ENCODE data around the gene RLIM. TPM values are rescaled to one million over a fixed set of nuclear protein-coding genes. Genes with fewer than 3 reads are reported as not detected.
"Not testable (repeated sequence)": the region's sequence is repeated elsewhere in the genome, so short reads cannot be mapped to it uniquely, and the experiment has no call there.

The RLIM gene, protein sequence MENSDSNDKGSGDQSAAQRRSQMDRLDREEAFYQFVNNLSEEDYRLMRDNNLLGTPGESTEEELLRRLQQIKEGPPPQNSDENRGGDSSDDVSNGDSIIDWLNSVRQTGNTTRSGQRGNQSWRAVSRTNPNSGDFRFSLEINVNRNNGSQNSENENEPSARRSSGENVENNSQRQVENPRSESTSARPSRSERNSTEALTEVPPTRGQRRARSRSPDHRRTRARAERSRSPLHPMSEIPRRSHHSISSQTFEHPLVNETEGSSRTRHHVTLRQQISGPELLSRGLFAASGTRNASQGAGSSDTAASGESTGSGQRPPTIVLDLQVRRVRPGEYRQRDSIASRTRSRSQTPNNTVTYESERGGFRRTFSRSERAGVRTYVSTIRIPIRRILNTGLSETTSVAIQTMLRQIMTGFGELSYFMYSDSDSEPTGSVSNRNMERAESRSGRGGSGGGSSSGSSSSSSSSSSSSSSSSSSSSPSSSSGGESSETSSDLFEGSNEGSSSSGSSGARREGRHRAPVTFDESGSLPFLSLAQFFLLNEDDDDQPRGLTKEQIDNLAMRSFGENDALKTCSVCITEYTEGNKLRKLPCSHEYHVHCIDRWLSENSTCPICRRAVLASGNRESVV
- total RNA-seq (10 to 100 TPM; 36.9 to 40.0 TPM), polyA plus RNA-seq (1 to 10 TPM; 6.1 to 6.3 TPM)
- long read RNA-seq, donor 1, full-length matches to known transcripts = 22 of 33 reads
- long read RNA-seq, donor 1, partial matches to known transcripts = 0 of 33 reads
- long read RNA-seq, donor 1, other reads (novel, unspliced or antisense) = 11 of 33 reads
- long read RNA-seq, donor 2, full-length matches to known transcripts = 2 of 5 reads
- long read RNA-seq, donor 2, partial matches to known transcripts = 0 of 5 reads
- long read RNA-seq, donor 2, other reads (novel, unspliced or antisense) = 3 of 5 reads

- peak; percentile 95 to 96 for DNase-seq
- peak within 1 kb of the TSS; percentile 49 to 98 for H3K27ac ChIP-seq (ENCODE audit: low read depth in 1 of 2, low read length in 2 of 2)
- no peaks in the 10 kb centered on the region for H3K4me1 ChIP-seq (ENCODE audit: control insufficient read depth in 1 of 2, insufficient read depth in 2 of 2, low read length in 2 of 2)
- H3K27me3 ChIP-seq (ENCODE audit: control insufficient read depth in 1 of 2, insufficient read depth in 2 of 2, low read length in 1 of 2) = no peaks in the 10 kb centered on the region
- no peaks in the 10 kb centered on the region for H3K9me3 ChIP-seq (ENCODE audit: control insufficient read depth, low read length)
- WGBS, 2 donors = 0 to 31% methylated on average over 66 of the region's 66 CpGs
- H3K4me3 ChIP-seq (ENCODE audit: low read length in 2 of 2) = peak within 1 kb of the TSS; percentile 54 to 80
- no peaks in the 10 kb centered on the region for H3K36me3 ChIP-seq (ENCODE audit: control insufficient read depth in 1 of 2, insufficient read depth in 2 of 2, low read length in 1 of 2)
- peak; percentile 98 for ATAC-seq (ENCODE audit: low FRiP score)
- intact Hi-C loops (cut with DNase I) = loop anchor here in 1 of 2 donors (10.0 kb wide), 1 partner anchor 310 kb away; the partner anchor contains the start of gene NEXMIF
Measured at GRCh38 chrX:74614093-74614909, at the start of gene RLIM. Gene RLIM, minus strand, starts transcription at chrX:74614624. Its CDS starts 18,647 bp downstream, at chrX:74595977.

GRCh38 chrX:74656079-74656745, 41.8 kb upstream of the RLIM start:
- Histone ChIP-seq H3K27ac (ENCODE audit: low read depth in 1 of 2, low read length in 2 of 2) (no peak overlapping the region), H3K27me3 (ENCODE audit: control insufficient read depth in 1 of 2, insufficient read depth in 2 of 2, low read length in 1 of 2) (no peaks in the 10 kb centered on the region), H3K9me3 (ENCODE audit: control insufficient read depth, low read length) (no peaks in the 10 kb centered on the region), H3K36me3 (ENCODE audit: control insufficient read depth in 1 of 2, insufficient read depth in 2 of 2, low read length in 1 of 2) (no peaks in the 10 kb centered on the region), H3K4me3 (ENCODE audit: low read length in 2 of 2) (no peak overlapping the region), H3K4me1 (ENCODE audit: control insufficient read depth in 1 of 2, insufficient read depth in 2 of 2, low read length in 2 of 2) (no peaks in the 10 kb centered on the region)
- intact Hi-C loops (cut with DNase I) = no loop called here
- no peak for DNase-seq
- WGBS, 2 donors = 27 to 40% methylated on average over 6 of the region's 6 CpGs
- no peak for ATAC-seq (ENCODE audit: low FRiP score)

DNA sequence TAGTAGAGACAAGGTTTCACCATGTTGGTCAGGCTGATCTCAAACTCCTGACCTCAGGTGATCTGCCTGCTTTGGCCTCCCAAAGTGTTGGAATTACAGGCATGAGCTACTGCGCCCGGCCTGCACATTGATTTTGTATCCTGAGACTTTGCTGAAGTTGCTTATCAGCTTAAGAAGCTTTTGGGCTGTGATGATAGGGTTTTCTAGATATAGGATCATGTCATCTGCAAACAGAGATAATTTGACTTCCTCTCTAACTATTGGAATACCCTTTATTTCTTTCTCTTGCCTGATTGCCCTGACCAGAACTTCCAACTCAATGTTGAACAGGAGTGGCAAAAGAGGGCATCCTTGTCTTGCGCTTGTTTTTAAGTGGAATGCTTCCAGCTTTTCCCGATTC, 40.5 kb upstream of the RLIM start:
- H3K9me3 ChIP-seq (ENCODE audit: control insufficient read depth, low read length); DNase-seq; H3K27me3 ChIP-seq (ENCODE audit: control insufficient read depth in 1 of 2, insufficient read depth in 2 of 2, low read length in 1 of 2); H3K36me3 ChIP-seq (ENCODE audit: control insufficient read depth in 1 of 2, insufficient read depth in 2 of 2, low read length in 1 of 2); H3K4me1 ChIP-seq (ENCODE audit: control insufficient read depth in 1 of 2, insufficient read depth in 2 of 2, low read length in 2 of 2); H3K27ac ChIP-seq (ENCODE audit: low read depth in 1 of 2, low read length in 2 of 2); ATAC-seq (ENCODE audit: low FRiP score); H3K4me3 ChIP-seq (ENCODE audit: low read length in 2 of 2); intact Hi-C loops (cut with DNase I): not testable (repeated sequence)
- 91 to 92% methylated on average over 4 of the region's 4 CpGs for WGBS, 2 donors

GRCh38 chrX:74636749-74637314, 22.4 kb upstream of the RLIM start:
- ATAC-seq (ENCODE audit: low FRiP score) (no peak), DNase-seq (no peak)
- H3K36me3 ChIP-seq (ENCODE audit: control insufficient read depth in 1 of 2, insufficient read depth in 2 of 2, low read length in 1 of 2) = no peaks in the 10 kb centered on the region
- no peaks in the 10 kb centered on the region for H3K4me1 ChIP-seq (ENCODE audit: control insufficient read depth in 1 of 2, insufficient read depth in 2 of 2, low read length in 2 of 2)
- no peak overlapping the region for H3K4me3 ChIP-seq (ENCODE audit: low read length in 2 of 2)
- H3K27ac ChIP-seq (ENCODE audit: low read depth in 1 of 2, low read length in 2 of 2) = no peak overlapping the region
- intact Hi-C loops (cut with DNase I) = no loop called here
- H3K27me3 ChIP-seq (ENCODE audit: control insufficient read depth in 1 of 2, insufficient read depth in 2 of 2, low read length in 1 of 2) = no peaks in the 10 kb centered on the region
- no peaks in the 10 kb centered on the region for H3K9me3 ChIP-seq (ENCODE audit: control insufficient read depth, low read length)
- WGBS, 2 donors = 71 to 87% methylated on average over 9 of the region's 9 CpGs

- Histone ChIP-seq H3K27me3 (ENCODE audit: control insufficient read depth in 1 of 2, insufficient read depth in 2 of 2, low read length in 1 of 2) (no peaks in the 10 kb centered on the region), H3K27ac (ENCODE audit: low read depth in 1 of 2, low read length in 2 of 2) (peak overlapping the region; percentile 49 to 98), H3K4me1 (ENCODE audit: control insufficient read depth in 1 of 2, insufficient read depth in 2 of 2, low read length in 2 of 2) (no peaks in the 10 kb centered on the region), H3K9me3 (ENCODE audit: control insufficient read depth, low read length) (no peaks in the 10 kb centered on the region), H3K36me3 (ENCODE audit: control insufficient read depth in 1 of 2, insufficient read depth in 2 of 2, low read length in 1 of 2) (no peaks in the 10 kb centered on the region), H3K4me3 (ENCODE audit: low read length in 2 of 2) (peak overlapping the region; percentile 54 to 80)
- intact Hi-C loops (cut with DNase I) = loop anchor here in 1 of 2 donors (10.0 kb wide), 1 partner anchor 311 kb away; the partner anchor contains the start of gene NEXMIF
- DNase-seq (no peak), ATAC-seq (ENCODE audit: low FRiP score) (peak; percentile 11)
- WGBS, 2 donors = 0 to 22% methylated on average over 15 of the region's 15 CpGs
Measured at GRCh38 chrX:74613370-74614092, 893 bp downstream of the RLIM start.

- H3K4me3 ChIP-seq (ENCODE audit: low read length in 2 of 2) = no peak overlapping the region
- DNase-seq (no peak), ATAC-seq (ENCODE audit: low FRiP score) (no peak)
- no peaks in the 10 kb centered on the region for H3K36me3 ChIP-seq (ENCODE audit: control insufficient read depth in 1 of 2, insufficient read depth in 2 of 2, low read length in 1 of 2)
- no peaks in the 10 kb centered on the region for H3K4me1 ChIP-seq (ENCODE audit: control insufficient read depth in 1 of 2, insufficient read depth in 2 of 2, low read length in 2 of 2)
- WGBS, 2 donors = 77 to 87% methylated on average over 12 of the region's 12 CpGs
- H3K9me3 ChIP-seq (ENCODE audit: control insufficient read depth, low read length) = no peaks in the 10 kb centered on the region
- no peak overlapping the region for H3K27ac ChIP-seq (ENCODE audit: low read depth in 1 of 2, low read length in 2 of 2)
- intact Hi-C loops (cut with DNase I) = no loop called here
- no peaks in the 10 kb centered on the region for H3K27me3 ChIP-seq (ENCODE audit: control insufficient read depth in 1 of 2, insufficient read depth in 2 of 2, low read length in 1 of 2)
Measured at GRCh38 chrX:74606799-74607198, 7.6 kb downstream of the RLIM start.

- no peak for DNase-seq
- H3K4me1 ChIP-seq (ENCODE audit: control insufficient read depth in 1 of 2, insufficient read depth in 2 of 2, low read length in 2 of 2) = no peaks in the 10 kb centered on the region
- H3K9me3 ChIP-seq (ENCODE audit: control insufficient read depth, low read length) = no peaks in the 10 kb centered on the region
- intact Hi-C loops (cut with DNase I) = no loop called here
- no peaks in the 10 kb centered on the region for H3K27me3 ChIP-seq (ENCODE audit: control insufficient read depth in 1 of 2, insufficient read depth in 2 of 2, low read length in 1 of 2)
- H3K4me3 ChIP-seq (ENCODE audit: low read length in 2 of 2) = no peak overlapping the region
- no peak overlapping the region for H3K27ac ChIP-seq (ENCODE audit: low read depth in 1 of 2, low read length in 2 of 2)
- H3K36me3 ChIP-seq (ENCODE audit: control insufficient read depth in 1 of 2, insufficient read depth in 2 of 2, low read length in 1 of 2) = no peaks in the 10 kb centered on the region
- ATAC-seq (ENCODE audit: low FRiP score) = no peak
Measured at GRCh38 chrX:74606342-74606741, 8.1 kb downstream of the RLIM start.
